HEK293 (cell line): ENCODE results near the gene PRUNE2.

Experiments used
- CTCF ChIA-PET: fragments of 350-600 bp; formaldehyde crosslinking; extraction: SDS; loops from one replicate; lab custom pipeline; 2021; ENCODE audit warnings: antibody characterized with exemption; lab: Yijun Ruan, JAX
- POLR2A ChIA-PET: fragments of 300-600 bp; formaldehyde crosslinking; extraction: SDS; loops from one replicate; lab custom pipeline; 2020; ENCODE audit warnings: antibody characterized with exemption, inconsistent platforms; lab: Yijun Ruan, JAX
- H3K27ac ChIP-seq: fragments of 200-500 bp; sonication (Bioruptor generic); 2 replicates; pipeline ENCODE4 v1.5.1; 2014; ENCODE audit warnings: low read depth, low read length, control low read depth, inconsistent platforms; ENCODE audit errors: extremely low read depth
- H3K36me3 ChIP-seq, 2 experiments: fragments of 200-500 bp in 1 of 2; sonication (Bioruptor generic) in 1 of 2; 1 replicate in 1 of 2; 2 replicates in 1 of 2; pipeline ENCODE4 v1.5.1; 2014 to 2017; ENCODE audit warnings: inconsistent platforms in 2 of 2, low read length in 2 of 2; ENCODE audit not compliant: control insufficient read depth in 2 of 2, insufficient read depth in 1 of 2
- H3K4me1 ChIP-seq: fragments of 200-500 bp; sonication (Bioruptor generic); 2 replicates; pipeline ENCODE4 v1.5.1; 2014; ENCODE audit warnings: mild to moderate bottlenecking, low read length, inconsistent platforms; ENCODE audit not compliant: control insufficient read depth, insufficient read depth
- H3K4me3 ChIP-seq: 2 replicates; pipeline ENCODE4 v1.5.1; 2011; ENCODE audit warnings: low read depth, mild to moderate bottlenecking, control low read depth, low read length, moderate library complexity
- H3K9me3 ChIP-seq: fragments of 200-500 bp; sonication (Bioruptor generic); 2 replicates; pipeline ENCODE4 v1.5.1; 2014; ENCODE audit warnings: low read depth, low read length, inconsistent platforms; ENCODE audit not compliant: control insufficient read depth, insufficient read depth
- KLF10 ChIP-seq: fragments of 450-650 bp; IDR thresholded peaks from 2 replicates; pipeline ENCODE4 v1.5.1; 2018; ENCODE audit warnings: missing biosample characterization, mild to moderate bottlenecking, missing genetic modification characterization
- KLF9 ChIP-seq: fragments of 450-650 bp; formaldehyde crosslinking; IDR thresholded peaks from 2 replicates; pipeline ENCODE4 v1.5.1; 2016; ENCODE audit warnings: missing biosample characterization, missing genetic modification characterization, low read depth
- SETDB1 ChIP-seq: IDR thresholded peaks from one replicate; pipeline ENCODE4 v1.6.1; 2017; ENCODE audit warnings: mild to moderate bottlenecking, low read length, moderate library complexity, mixed read lengths; ENCODE audit not compliant: insufficient read length
- SP3 ChIP-seq: fragments of 450-650 bp; formaldehyde crosslinking; IDR thresholded peaks from 2 replicates; pipeline ENCODE4 v1.5.1; 2016; ENCODE audit warnings: missing biosample characterization, missing genetic modification characterization
- SP7 ChIP-seq: fragments of 450-650 bp; formaldehyde crosslinking; IDR thresholded peaks from 2 replicates; pipeline ENCODE4 v1.5.1; 2016; ENCODE audit warnings: missing biosample characterization, missing genetic modification characterization
- TRIM28 ChIP-seq: IDR thresholded peaks from 2 replicates; pipeline ENCODE4 v1.6.1; 2011; ENCODE audit warnings: low read length, control low read depth, borderline replicate concordance
- ZBTB49 ChIP-seq: fragments of 450-650 bp; formaldehyde crosslinking; IDR thresholded peaks from 2 replicates; pipeline ENCODE4 v1.5.1; 2016; ENCODE audit warnings: missing biosample characterization, missing genetic modification characterization, low read depth
- ZBTB7A ChIP-seq: fragments of 450-650 bp; formaldehyde crosslinking; IDR thresholded peaks from 2 replicates; pipeline ENCODE4 v1.5.1; 2016; ENCODE audit warnings: low read depth, missing biosample characterization, missing genetic modification characterization
- ZFP37 ChIP-seq: fragments of 450-650 bp; formaldehyde crosslinking; IDR thresholded peaks from 2 replicates; pipeline ENCODE4 v1.5.1; 2016; ENCODE audit warnings: missing biosample characterization, missing genetic modification characterization
- ZNF121 ChIP-seq: fragments of 450-650 bp; formaldehyde crosslinking; IDR thresholded peaks from 2 replicates; pipeline ENCODE4 v1.5.1; 2016; ENCODE audit warnings: missing biosample characterization, missing genetic modification characterization
- ZNF19 ChIP-seq: fragments of 450-650 bp; formaldehyde crosslinking; IDR thresholded peaks from 2 replicates; pipeline ENCODE4; 2016; ENCODE audit warnings: missing biosample characterization, missing genetic modification characterization, low read depth
- ZNF239 ChIP-seq: fragments of 450-650 bp; formaldehyde crosslinking; IDR thresholded peaks from 2 replicates; pipeline ENCODE4 v1.5.1; 2016; ENCODE audit warnings: missing biosample characterization, missing genetic modification characterization
- ZNF335 ChIP-seq: fragments of 450-650 bp; formaldehyde crosslinking; conservative IDR thresholded peaks from 2 replicates; pipeline ENCODE4 v1.5.1; 2016; ENCODE audit warnings: missing biosample characterization, missing genetic modification characterization
- ZNF37A ChIP-seq: fragments of 450-650 bp; IDR thresholded peaks from 2 replicates; pipeline ENCODE4 v1.5.1; 2018; ENCODE audit warnings: missing biosample characterization, missing genetic modification characterization
- ZNF391 ChIP-seq: fragments of 450-650 bp; formaldehyde crosslinking; IDR thresholded peaks from 2 replicates; pipeline ENCODE4 v1.5.1; 2016; ENCODE audit warnings: low read depth, missing biosample characterization, missing genetic modification characterization, borderline replicate concordance
- ZNF423 ChIP-seq: fragments of 450-650 bp; formaldehyde crosslinking; IDR thresholded peaks from 2 replicates; pipeline ENCODE4 v1.5.1; 2016; ENCODE audit warnings: missing biosample characterization, missing genetic modification characterization
- ZNF514 ChIP-seq: fragments of 450-650 bp; formaldehyde crosslinking; IDR thresholded peaks from 2 replicates; pipeline ENCODE4 v1.5.1; 2016; ENCODE audit warnings: missing biosample characterization, missing genetic modification characterization
- ZNF544 ChIP-seq: fragments of 450-650 bp; formaldehyde crosslinking; IDR thresholded peaks from 2 replicates; pipeline ENCODE4 v1.5.0; 2017; ENCODE audit warnings: missing biosample characterization, missing genetic modification characterization
- ZNF610 ChIP-seq: fragments of 450-650 bp; formaldehyde crosslinking; IDR thresholded peaks from 2 replicates; pipeline ENCODE4 v1.5.1; 2016; ENCODE audit warnings: missing biosample characterization, missing genetic modification characterization, borderline replicate concordance
- ZNF621 ChIP-seq: fragments of 450-650 bp; formaldehyde crosslinking; IDR thresholded peaks from 2 replicates; pipeline ENCODE4 v1.5.1; 2017; ENCODE audit warnings: missing biosample characterization, missing genetic modification characterization
- ZNF639 ChIP-seq: fragments of 450-650 bp; formaldehyde crosslinking; IDR thresholded peaks from 2 replicates; pipeline ENCODE4 v1.5.1; 2016; ENCODE audit warnings: missing biosample characterization, missing genetic modification characterization
- TF ChIP-seq, protein P1 (sequence below): sonication (generic); formaldehyde crosslinking; IDR thresholded peaks from 2 replicates; pipeline ENCODE4 v1.8.1; 2022; ENCODE audit warnings: mild to moderate bottlenecking, moderate library complexity, missing genetic modification reagents

PRUNE2 gene

DNA sequence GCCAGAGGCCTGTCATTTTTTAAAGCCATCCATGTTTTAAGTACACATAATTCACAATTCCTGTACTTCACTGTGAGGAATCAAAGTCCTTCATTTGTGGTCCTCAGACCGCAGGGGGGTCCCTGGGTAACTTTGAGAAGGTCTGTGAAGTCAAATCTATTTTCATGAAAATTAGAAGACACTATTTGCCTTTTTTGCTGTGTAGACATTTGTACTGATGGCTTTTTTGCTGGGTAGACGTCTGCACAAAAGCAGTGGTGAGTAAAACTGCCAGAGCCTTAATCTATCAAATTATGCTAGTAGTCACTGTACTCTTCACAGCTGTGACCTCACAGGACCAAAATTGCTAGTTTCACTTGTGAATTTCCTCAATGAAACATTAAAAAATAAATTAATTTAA, 25.7 kb downstream of the PRUNE2 start:
- ChIA-PET POLR2A (no interaction called here), CTCF (interaction anchor here (0.5 to 0.6 kb wide), 2 partner anchors 76 to 91 kb away, joined by 3 read pairs; no protein-coding TSS in a partner anchor)
- TF ChIP-seq ZNF335 (tag by site-specific recombination), result no peak
- TF ChIP-seq KLF10 (tag by site-specific recombination), result no peak
- TF ChIP-seq ZNF610, result no peak
- TF ChIP-seq ZNF621 (tag by site-specific recombination), result no peak
- no peak for TF ChIP-seq ZNF19 (tag by site-specific recombination)
- TF ChIP-seq ZNF639 (tag by site-specific recombination), result no peak
- no peak for TF ChIP-seq ZBTB7A (tag by site-specific recombination)
- no peak for TF ChIP-seq ZNF391
- TF ChIP-seq ZNF37A (tag by site-specific recombination), result no peak
- TF ChIP-seq ZBTB49 (tag by site-specific recombination), result no peak
- TF ChIP-seq ZNF514 (tag by site-specific recombination), result no peak
- no peak for TF ChIP-seq ZNF423
- no peak for TF ChIP-seq TRIM28
- TF ChIP-seq ZFP37 (tag by site-specific recombination), result no peak
- TF ChIP-seq SP7 (tag by site-specific recombination), result no peak
- TF ChIP-seq ZNF121 (tag by site-specific recombination), result no peak
- no peak for TF ChIP-seq KLF9
- H3K4me1 ChIP-seq, result no peaks in the 10 kb centered on the region
- no peaks in the 10 kb centered on the region for H3K36me3 ChIP-seq
- no peak overlapping the region for H3K4me3 ChIP-seq
- H3K9me3 ChIP-seq, result no peaks in the 10 kb centered on the region
- H3K27ac ChIP-seq, result no peak overlapping the region

GRCh38 chr9:76878933-76879332, 27.0 kb downstream of the PRUNE2 start:
- no peak for TF ChIP-seq SP3 (tag by site-specific recombination)
- no peak for TF ChIP-seq ZNF239 (tag by site-specific recombination)
- no peak for TF ChIP-seq KLF9
- TF ChIP-seq ZNF544 (tag by site-specific recombination), result no peak
- no peak for TF ChIP-seq SETDB1
- Histone ChIP-seq H3K36me3 (no peaks in the 10 kb centered on the region), H3K4me3 (no peak overlapping the region), H3K4me1 (no peaks in the 10 kb centered on the region), H3K27ac (no peak overlapping the region), H3K9me3 (no peaks in the 10 kb centered on the region)
- ChIA-PET CTCF (interaction anchor here (1.3 kb wide), 1 partner anchor 11 kb away, joined by 3 read pairs; no protein-coding TSS in a partner anchor), POLR2A (no interaction called here)

- TF ChIP-seq, protein P1, sequence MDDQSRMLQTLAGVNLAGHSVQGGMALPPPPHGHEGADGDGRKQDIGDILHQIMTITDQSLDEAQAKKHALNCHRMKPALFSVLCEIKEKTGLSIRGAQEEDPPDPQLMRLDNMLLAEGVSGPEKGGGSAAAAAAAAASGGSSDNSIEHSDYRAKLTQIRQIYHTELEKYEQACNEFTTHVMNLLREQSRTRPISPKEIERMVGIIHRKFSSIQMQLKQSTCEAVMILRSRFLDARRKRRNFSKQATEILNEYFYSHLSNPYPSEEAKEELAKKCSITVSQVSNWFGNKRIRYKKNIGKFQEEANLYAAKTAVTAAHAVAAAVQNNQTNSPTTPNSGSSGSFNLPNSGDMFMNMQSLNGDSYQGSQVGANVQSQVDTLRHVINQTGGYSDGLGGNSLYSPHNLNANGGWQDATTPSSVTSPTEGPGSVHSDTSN, result no peak
- CTCF ChIA-PET, result interaction anchor here (1.3 kb wide), 1 partner anchor 12 kb away, joined by 3 read pairs; no protein-coding TSS in a partner anchor
- POLR2A ChIA-PET, result no interaction called here
- no peak overlapping the region for H3K4me3 ChIP-seq
- no peak overlapping the region for H3K27ac ChIP-seq
- H3K4me1 ChIP-seq, result no peaks in the 10 kb centered on the region
- no peaks in the 10 kb centered on the region for H3K9me3 ChIP-seq
- H3K36me3 ChIP-seq, result no peaks in the 10 kb centered on the region
Observed at GRCh38 chr9:76877961-76878360, 28.0 kb downstream of the PRUNE2 start.
